Breast epithelium (tissue), 3 donors: ENCODE measurements around the gene SLC38A10.

Experiments used
- CTCF ChIP-seq, 3 donors: fragments of 450-650 bp; IDR thresholded peaks; one replicate each; pipeline ENCODE4 v1.5.1; 2016 to 2017; ENCODE audit warnings: antibody characterized with exemption in 3 of 3, mild to moderate bottlenecking in 3 of 3, moderate library complexity in 3 of 3
- POLR2A ChIP-seq: fragments of 450-650 bp; IDR thresholded peaks from one replicate; pipeline ENCODE4 v1.6.1; 2016; ENCODE audit warnings: antibody characterized with exemption, mild to moderate bottlenecking, moderate library complexity
- POLR2AphosphoS5 ChIP-seq, 3 donors: sonication (generic); formaldehyde crosslinking; IDR thresholded peaks; one replicate each; pipeline ENCODE4 v1.6.1; 2017; ENCODE audit warnings: antibody characterized with exemption in 3 of 3

- TF ChIP-seq CTCF (IDR thresholded peaks at IDR 0.05) (no peak), POLR2A (no peak), POLR2AphosphoS5 (IDR thresholded peaks at IDR 0.05) (no peak)
These were observed 58.3 kb downstream of the SLC38A10 start for GRCh38 chr17:81236784-81237183.
